GM10266 (cell line): ENCODE results near the gene C16orf95.

ENCODE experiments used
- DNase-seq: peaks from one replicate; pipeline ENCODE4 v3.0.0; 2012; ENCODE audit errors: extremely low spot score
- TF ChIP-seq, protein P1 (sequence below): IDR thresholded peaks from 2 replicates; pipeline ENCODE4 v1.5.1; 2012; ENCODE audit warnings: mild to moderate bottlenecking, low read depth; ENCODE audit not compliant: control insufficient read depth, insufficient read depth; ENCODE audit errors: missing control alignments

The C16orf95 gene

DNA sequence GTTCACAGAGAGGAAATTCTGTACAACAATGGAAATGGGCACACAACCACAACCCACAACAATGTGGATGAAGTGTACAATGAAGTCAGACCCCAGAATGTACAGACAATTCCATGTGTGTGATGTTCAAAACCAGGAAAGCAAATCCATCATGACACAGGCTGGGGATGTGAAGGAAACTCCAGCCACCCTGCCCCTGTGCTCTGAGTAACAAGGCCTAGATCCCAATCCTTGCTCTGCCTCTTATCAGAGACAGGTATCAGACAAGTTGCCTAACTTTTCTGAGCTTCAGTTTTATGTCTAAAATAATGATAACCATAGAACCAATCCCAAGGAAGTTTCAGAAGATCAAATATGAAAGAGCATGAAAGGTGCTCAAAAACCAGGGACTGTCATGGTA, 1.8 kb upstream of the C16orf95 start:
- no peak for DNase-seq
- TF ChIP-seq, protein P1, sequence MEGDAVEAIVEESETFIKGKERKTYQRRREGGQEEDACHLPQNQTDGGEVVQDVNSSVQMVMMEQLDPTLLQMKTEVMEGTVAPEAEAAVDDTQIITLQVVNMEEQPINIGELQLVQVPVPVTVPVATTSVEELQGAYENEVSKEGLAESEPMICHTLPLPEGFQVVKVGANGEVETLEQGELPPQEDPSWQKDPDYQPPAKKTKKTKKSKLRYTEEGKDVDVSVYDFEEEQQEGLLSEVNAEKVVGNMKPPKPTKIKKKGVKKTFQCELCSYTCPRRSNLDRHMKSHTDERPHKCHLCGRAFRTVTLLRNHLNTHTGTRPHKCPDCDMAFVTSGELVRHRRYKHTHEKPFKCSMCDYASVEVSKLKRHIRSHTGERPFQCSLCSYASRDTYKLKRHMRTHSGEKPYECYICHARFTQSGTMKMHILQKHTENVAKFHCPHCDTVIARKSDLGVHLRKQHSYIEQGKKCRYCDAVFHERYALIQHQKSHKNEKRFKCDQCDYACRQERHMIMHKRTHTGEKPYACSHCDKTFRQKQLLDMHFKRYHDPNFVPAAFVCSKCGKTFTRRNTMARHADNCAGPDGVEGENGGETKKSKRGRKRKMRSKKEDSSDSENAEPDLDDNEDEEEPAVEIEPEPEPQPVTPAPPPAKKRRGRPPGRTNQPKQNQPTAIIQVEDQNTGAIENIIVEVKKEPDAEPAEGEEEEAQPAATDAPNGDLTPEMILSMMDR, result no peak

DNA sequence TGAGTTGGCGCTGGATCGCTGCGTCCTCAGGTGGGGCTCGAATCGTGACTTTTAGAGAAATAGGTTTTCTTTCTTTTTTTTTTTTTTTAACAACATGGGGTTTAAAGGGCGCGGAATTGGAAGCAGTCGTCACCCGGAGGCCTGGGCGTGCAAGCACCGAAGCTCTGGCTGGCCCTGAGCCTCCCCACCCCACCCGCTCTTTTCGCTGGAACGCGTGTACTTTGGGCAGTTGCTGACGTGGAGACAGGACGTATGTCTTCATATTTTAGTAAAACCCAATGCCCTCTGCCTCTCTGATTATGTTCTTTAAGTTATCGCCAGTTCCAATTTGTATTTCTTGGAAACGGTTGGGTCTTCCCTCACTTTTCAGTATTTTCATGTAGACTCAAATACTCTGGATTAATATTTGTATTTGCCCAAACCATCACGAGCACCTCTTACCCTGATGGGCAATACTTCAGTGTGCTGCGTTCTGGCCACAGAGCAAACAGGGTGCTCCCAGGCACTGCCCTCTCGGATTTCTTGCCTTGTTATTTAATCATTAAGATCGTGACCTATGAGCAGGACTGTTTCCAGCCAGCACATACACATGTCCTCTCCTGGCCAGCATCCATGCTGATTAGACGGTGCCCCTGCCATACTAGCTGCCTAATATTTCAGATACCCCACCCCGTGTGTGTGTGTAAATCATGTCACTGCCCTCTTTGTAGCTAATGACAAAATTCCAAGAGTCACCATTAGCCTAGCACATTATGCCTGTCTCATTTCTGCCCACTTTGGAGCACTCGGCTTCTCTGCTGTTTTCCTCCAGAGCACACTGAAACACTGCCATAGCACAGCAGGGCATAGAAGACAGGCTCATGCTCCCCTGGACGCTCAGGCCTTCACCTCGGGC, 805 bp upstream of the C16orf95 start:
- DNase-seq, result no peak
- TF ChIP-seq, protein P1, result no peak

DNA sequence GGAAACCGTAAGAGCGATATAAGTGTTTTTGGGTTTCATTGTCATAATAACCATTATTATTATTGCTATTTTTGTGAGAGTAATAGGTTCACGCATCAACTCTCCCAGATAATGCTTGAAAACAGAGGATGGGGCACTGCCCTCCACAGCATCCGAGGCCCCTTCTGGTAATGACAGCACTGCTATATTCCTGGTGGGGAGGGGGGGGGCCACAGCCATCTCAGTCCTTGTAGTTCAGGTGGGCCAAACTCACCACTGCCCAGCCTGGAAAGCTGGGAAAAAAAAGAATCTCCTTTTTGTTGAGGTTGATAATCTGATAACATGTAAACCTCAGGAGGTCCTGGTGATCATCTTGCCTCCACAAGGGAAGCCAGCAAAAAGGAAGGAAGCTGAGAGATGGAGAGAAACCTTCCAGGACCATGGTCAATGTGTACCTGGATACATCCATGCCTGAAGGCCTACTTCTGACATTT, 706 bp downstream of the C16orf95 start:
- TF ChIP-seq, protein P1, result no peak
- DNase-seq, result no peak

DNA sequence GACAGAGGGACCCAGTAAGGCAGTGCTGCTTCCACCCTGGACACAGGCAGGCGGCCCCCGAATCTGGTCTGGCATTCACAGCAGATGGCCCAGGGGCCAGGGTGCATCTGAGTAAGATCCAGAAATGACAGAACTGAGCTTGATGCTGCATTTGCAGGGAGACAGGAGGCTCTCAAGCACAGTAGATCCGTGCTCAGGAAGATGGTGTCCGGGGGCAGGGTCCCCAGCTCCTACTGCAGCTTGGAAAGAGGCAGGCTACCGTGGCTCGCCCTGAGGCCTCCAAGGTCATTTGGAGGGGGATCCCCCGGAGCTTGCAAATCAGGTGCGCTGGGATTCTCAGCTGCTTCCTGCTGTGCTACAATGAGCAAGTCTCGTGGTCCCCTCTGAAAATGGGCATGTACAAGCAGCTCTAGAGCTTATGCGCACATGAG, 2.2 kb downstream of the C16orf95 start:
- DNase-seq, result no peak
- TF ChIP-seq, protein P1, result no peak

DNA sequence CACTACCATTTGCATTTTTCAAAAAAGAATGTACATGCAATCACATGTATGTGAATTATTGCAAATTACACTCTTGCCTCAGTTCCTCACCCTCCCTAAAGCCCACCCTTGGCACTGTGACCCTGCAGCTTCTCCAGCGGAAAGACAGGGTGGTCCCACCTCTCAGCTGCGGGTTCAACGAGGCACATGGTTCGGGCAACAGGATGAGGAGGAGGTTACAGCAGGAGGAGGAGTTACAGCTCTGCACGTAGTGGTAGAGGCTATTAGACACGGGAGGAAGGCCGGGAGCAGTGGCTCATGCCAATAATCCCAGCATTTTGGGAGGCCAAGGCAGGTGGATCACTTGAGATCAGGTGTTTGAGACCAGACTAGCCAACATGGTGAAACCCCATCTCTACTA, 5.2 kb downstream of the C16orf95 start:
- TF ChIP-seq, protein P1, result no peak

DNA sequence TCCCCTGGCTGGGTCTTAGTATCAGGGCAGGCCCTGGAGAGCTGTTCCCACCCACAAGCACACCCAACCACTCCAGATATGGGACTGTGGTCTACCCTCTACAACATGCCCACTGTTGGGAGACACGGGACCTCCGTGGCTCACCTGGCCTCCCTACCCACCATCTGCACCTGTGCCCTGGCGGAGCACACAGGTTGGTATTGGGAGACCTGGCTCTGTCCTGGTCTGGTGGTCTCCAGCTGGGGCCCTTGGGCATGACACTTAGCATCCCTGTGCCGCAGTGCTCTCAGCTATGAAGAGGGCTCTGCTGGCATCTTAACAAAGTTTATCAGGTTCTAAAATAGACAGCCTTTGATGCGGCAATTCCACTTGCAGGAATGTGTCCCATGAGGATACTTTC, 5.8 kb downstream of the C16orf95 start:
- DNase-seq, result no peak
- TF ChIP-seq, protein P1, result no peak

More for the DNA sequence above, 5.2 kb downstream of the C16orf95 start:
- no peak for DNase-seq

DNA sequence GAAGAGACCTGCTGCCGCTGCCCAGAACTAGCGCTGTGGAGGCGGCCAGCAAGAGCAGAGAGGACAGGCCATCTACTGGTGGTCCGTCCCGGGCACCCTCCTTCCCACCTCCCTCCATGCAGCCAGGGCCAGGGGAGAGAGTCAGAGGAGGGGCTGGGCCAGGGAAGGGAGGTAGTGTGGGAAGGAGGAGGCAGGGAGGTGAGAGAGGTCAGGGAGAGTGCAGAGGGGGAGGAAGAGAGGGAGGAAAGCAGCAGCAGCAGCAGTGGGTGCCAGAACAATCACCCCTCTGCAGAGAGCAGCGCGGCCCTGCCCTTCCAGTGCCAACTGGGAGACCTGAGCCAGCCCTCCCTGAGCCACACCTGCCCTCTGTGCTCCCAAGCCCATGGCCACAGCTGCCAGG, 6.6 kb downstream of the C16orf95 start:
- TF ChIP-seq, protein P1, result no peak
- no peak for DNase-seq
